Caco-2 (cell line): ENCODE measurements around the gene ARHGAP8. TPM values are rescaled to one million over a fixed set of nuclear protein-coding genes. Genes with fewer than 3 reads are reported as not detected.

Experiments
- BruUV-seq: library from RNA; stranded (reverse); fragments of 400-500 nt; replicated peaks from 2 replicates; lab custom pipeline; 2021; lab: Mats Ljungman, UMichigan
- CTCF ChIA-PET: fragments of 300-600 bp; sonication (Branson Sonifier 250); formaldehyde crosslinking; loops from one replicate; lab custom pipeline; 2022; ENCODE audit warnings: antibody characterized with exemption; lab: Charles Lee
- POLR2A ChIA-PET: fragments of 300-600 bp; sonication (Branson Sonifier 250); formaldehyde crosslinking; loops from one replicate; lab custom pipeline; 2022; ENCODE audit warnings: antibody characterized with exemption; lab: Charles Lee
- DNase-seq, 2 experiments: peaks; one replicate each; pipeline versions ENCODE4 v3.0.0 to v3.0.0-alpha.2; 2020 to 2022
- H3K27me3 ChIP-seq: replicated peaks from 2 replicates; pipeline ENCODE4 v1.6.0; 2011; ENCODE audit warnings: low read length; ENCODE audit not compliant: control insufficient read depth, insufficient read depth
- H3K36me3 ChIP-seq: 2 replicates; pipeline ENCODE4 v1.5.1; 2011; ENCODE audit warnings: low read length; ENCODE audit not compliant: control insufficient read depth, insufficient read depth
- H3K4me1 ChIP-seq: fragments of 250-450 bp; sonication (Bioruptor Pico); 2 replicates; pipeline ENCODE4 v1.5.1; 2020; ENCODE audit warnings: mild to moderate bottlenecking
- H3K4me3 ChIP-seq: 2 replicates; pipeline ENCODE4 v1.5.1; 2011; ENCODE audit warnings: low read depth, mild to moderate bottlenecking, control low read depth, low read length
- H3K9me3 ChIP-seq: fragments of 250-450 bp; sonication (Bioruptor Pico); 2 replicates; pipeline ENCODE4 v1.5.1; 2020; ENCODE audit warnings: mild to moderate bottlenecking, moderate library complexity
- H3K27ac Mint-ChIP-seq: one replicate; pipeline ENCODE4 v1.8.0; 2022; ENCODE audit warnings: mixed read lengths; ENCODE audit not compliant: unreplicated experiment
- H3K27me3 Mint-ChIP-seq: one replicate; pipeline ENCODE4 v1.8.0; 2022; ENCODE audit warnings: mixed read lengths; ENCODE audit not compliant: insufficient read depth, unreplicated experiment
- H3K36me3 Mint-ChIP-seq: one replicate; pipeline ENCODE4 v1.8.0; 2022; ENCODE audit warnings: mild to moderate bottlenecking, mixed read lengths; ENCODE audit not compliant: insufficient read depth, unreplicated experiment
- H3K4me1 Mint-ChIP-seq: one replicate; pipeline ENCODE4 v1.8.0; 2022; ENCODE audit warnings: low read depth, mixed read lengths; ENCODE audit not compliant: unreplicated experiment
- H3K4me3 Mint-ChIP-seq: one replicate; pipeline ENCODE4 v1.8.0; 2022; ENCODE audit warnings: mild to moderate bottlenecking, moderate library complexity, mixed read lengths; ENCODE audit not compliant: unreplicated experiment
- H3K9me3 Mint-ChIP-seq: one replicate; pipeline ENCODE4 v1.8.0; 2022; ENCODE audit warnings: mixed read lengths; ENCODE audit not compliant: unreplicated experiment
- CTCF ChIP-seq, 2 experiments: fragments of 200-600 bp in 1 of 2; IDR thresholded peaks; 1 replicate in 1 of 2; 2 replicates in 1 of 2; pipeline versions ENCODE4 v1.5.1 to v1.8.0; 2011 to 2022; ENCODE audit warnings: antibody characterized with exemption in 1 of 2, control low read depth in 1 of 2, inconsistent platforms in 1 of 2, low read depth in 1 of 2, low read length in 1 of 2, mild to moderate bottlenecking in 1 of 2, moderate library complexity in 1 of 2; ENCODE audit not compliant: insufficient read depth in 1 of 2, severe bottlenecking in 1 of 2, unreplicated experiment in 1 of 2
- intact Hi-C: fragments of 100-400 bp; cut with micrococcal nuclease; formaldehyde crosslinking; loops from one replicate; pipeline ENCODE4 v1.10.0; 2022; ENCODE audit not compliant: unreplicated experiment
- total RNA-seq: library from RNA; stranded (reverse); gene quantifications from 2 replicates; pipeline ENCODE4 v1.2.3, GENCODE V29; 2022

The ARHGAP8 gene
- total RNA-seq, 1 experiment from 2014 or later: 81.5 TPM

DNA sequence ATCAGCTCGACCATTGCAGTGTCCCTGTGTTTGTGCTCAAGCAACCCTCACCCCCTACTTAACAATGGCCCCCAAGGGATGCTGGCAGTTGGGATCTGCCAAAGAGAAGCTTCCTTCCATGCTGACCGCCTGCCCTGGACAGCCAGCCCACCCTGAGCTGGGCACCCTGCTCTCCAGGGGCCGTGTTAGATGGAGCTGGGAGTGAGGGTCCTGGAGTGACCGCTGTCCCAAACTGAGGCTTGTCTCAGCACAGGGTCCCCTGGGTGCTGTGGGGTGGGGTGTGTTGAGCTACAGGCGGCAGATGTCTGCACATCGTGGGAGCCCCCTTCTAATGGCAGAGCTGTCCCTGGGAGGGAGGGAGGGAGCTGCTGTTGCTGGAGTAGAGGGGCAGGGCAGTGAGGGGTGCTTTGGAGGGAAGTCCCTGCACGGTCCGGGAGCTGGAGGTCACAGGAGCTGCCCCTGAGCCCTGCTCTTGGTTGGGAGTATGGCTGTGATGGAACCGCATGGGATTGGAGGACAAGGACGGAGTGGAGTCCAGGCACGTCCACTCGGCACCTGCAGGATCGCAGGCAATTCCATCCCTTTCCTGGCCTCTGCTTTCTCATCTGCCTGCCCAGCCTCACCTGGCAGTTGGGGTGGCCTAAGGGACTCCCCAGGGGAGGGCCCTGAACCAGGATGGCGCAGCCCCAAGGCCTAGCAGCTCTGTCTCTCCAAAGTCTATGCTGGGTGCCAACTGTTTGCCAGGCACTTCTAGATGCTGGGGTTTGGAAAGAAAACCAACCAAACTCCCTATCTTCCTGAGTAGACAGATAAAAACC is 126.3 kb downstream of the ARHGAP8 start:
- Mint-ChIP-seq H3K4me3 (no peak overlapping the region), H3K27me3 (peaks cover 3% of the 10 kb centered on the region), H3K4me1 (no peaks in the 10 kb centered on the region), H3K36me3 (no peaks in the 10 kb centered on the region), H3K9me3 (no peaks in the 10 kb centered on the region), H3K27ac (no peak overlapping the region)
- Histone ChIP-seq H3K27me3 (no peaks in the 10 kb centered on the region), H3K9me3 (no peaks in the 10 kb centered on the region), H3K36me3 (no peaks in the 10 kb centered on the region), H3K4me3 (no peak overlapping the region), H3K4me1 (no peaks in the 10 kb centered on the region)
- ChIA-PET CTCF (no interaction called here), POLR2A (interaction anchor here (0.6 kb wide), 1 partner anchor 597 kb away, joined by 6 read pairs; no protein-coding TSS in a partner anchor)
- no peak for DNase-seq
- BruUV-seq: no TSS peak
- intact Hi-C loops: no loop called here
- no peak for TF ChIP-seq CTCF (IDR thresholded peaks at IDR 0.05; ENCODE audit: insufficient read depth in 1 of 2, low read depth in 1 of 2, low read length in 1 of 2, severe bottlenecking in 1 of 2, unreplicated experiment in 1 of 2)

- Mint-ChIP-seq H3K4me1 (no peaks in the 10 kb centered on the region), H3K36me3 (no peaks in the 10 kb centered on the region), H3K27me3 (peaks cover 3% of the 10 kb centered on the region), H3K27ac (no peak overlapping the region), H3K4me3 (no peak overlapping the region), H3K9me3 (no peaks in the 10 kb centered on the region)
- no peaks in the 10 kb centered on the region for H3K9me3 ChIP-seq
- TF ChIP-seq CTCF (IDR thresholded peaks at IDR 0.05; ENCODE audit: insufficient read depth in 1 of 2, low read depth in 1 of 2, low read length in 1 of 2, severe bottlenecking in 1 of 2, unreplicated experiment in 1 of 2): no peak
- no peak overlapping the region for H3K4me3 ChIP-seq
- no peaks in the 10 kb centered on the region for H3K4me1 ChIP-seq
- peak in 1 of 2 experiments; percentile 14 for DNase-seq
- ChIA-PET CTCF (no interaction called here), POLR2A (no interaction called here)
- no peaks in the 10 kb centered on the region for H3K27me3 ChIP-seq
- H3K36me3 ChIP-seq: no peaks in the 10 kb centered on the region
- intact Hi-C loops: no loop called here
- no TSS peak for BruUV-seq
These were observed 126.9 kb downstream of the ARHGAP8 start for GRCh38 chr22:44879301-44879680.

GRCh38 chr22:44880610-44881290 is 128.4 kb downstream of the ARHGAP8 start:
- TF ChIP-seq CTCF (IDR thresholded peaks at IDR 0.05; ENCODE audit: insufficient read depth in 1 of 2, low read depth in 1 of 2, low read length in 1 of 2, severe bottlenecking in 1 of 2, unreplicated experiment in 1 of 2): no peak
- BruUV-seq: no TSS peak
- H3K4me3 ChIP-seq: no peak overlapping the region
- H3K27me3 Mint-ChIP-seq: peaks cover under 1% of the 10 kb centered on the region
- no peaks in the 10 kb centered on the region for H3K27me3 ChIP-seq
- POLR2A ChIA-PET: no interaction called here
- H3K9me3 ChIP-seq: no peaks in the 10 kb centered on the region
- H3K27ac Mint-ChIP-seq: no peak overlapping the region
- intact Hi-C loops: no loop called here
- H3K36me3 ChIP-seq: no peaks in the 10 kb centered on the region
- no peaks in the 10 kb centered on the region for H3K36me3 Mint-ChIP-seq
- CTCF ChIA-PET: no interaction called here
- DNase-seq: peak in 1 of 2 experiments; percentile 16
- no peaks in the 10 kb centered on the region for H3K4me1 ChIP-seq
- no peak overlapping the region for H3K4me3 Mint-ChIP-seq
- no peaks in the 10 kb centered on the region for H3K9me3 Mint-ChIP-seq
- no peaks in the 10 kb centered on the region for H3K4me1 Mint-ChIP-seq
